Astrocyte of the cerebellum (primary cell): ENCODE results near the gene JAKMIP2.
A peak's percentile ranks its signal among the peaks of the same experiment; 100 is the strongest.
"Not testable (repeated sequence)": the region's sequence is repeated elsewhere in the genome, so short reads cannot be mapped to it uniquely, and the experiment has no call there.

Source experiments
- DNase-seq: peaks from one replicate; pipeline ENCODE4 v3.0.0-alpha.2; 2011; ENCODE audit warnings: low read depth
- H3K4me3 ChIP-seq: 2 replicates; pipeline ENCODE4 v1.5.1; 2011; ENCODE audit warnings: mild to moderate bottlenecking, low read depth, low read length, moderate library complexity
- in situ Hi-C: cut with HindIII; loops from 2 replicates; pipeline ENCODE4 v1.10.0; 2017; ENCODE audit warnings: low sequenced_read_pairs
- TF ChIP-seq, protein P1 (sequence below): IDR thresholded peaks from 2 replicates; pipeline ENCODE4 v1.5.1; 2012; ENCODE audit warnings: low read length, low read depth, moderate library complexity, mild to moderate bottlenecking; ENCODE audit errors: missing control alignments

The JAKMIP2 gene

GRCh38 chr5:147782110-147783028 is at the start of gene JAKMIP2:
Gene JAKMIP2, minus strand, starts transcription at chr5:147782728. Its CDS starts 110,922 bp downstream, at chr5:147671806.
- in situ Hi-C loops = no loop called here
- peak; percentile 85 for DNase-seq
- peak within 1 kb of the TSS; percentile 56 for H3K4me3 ChIP-seq
- TF ChIP-seq, protein P1, sequence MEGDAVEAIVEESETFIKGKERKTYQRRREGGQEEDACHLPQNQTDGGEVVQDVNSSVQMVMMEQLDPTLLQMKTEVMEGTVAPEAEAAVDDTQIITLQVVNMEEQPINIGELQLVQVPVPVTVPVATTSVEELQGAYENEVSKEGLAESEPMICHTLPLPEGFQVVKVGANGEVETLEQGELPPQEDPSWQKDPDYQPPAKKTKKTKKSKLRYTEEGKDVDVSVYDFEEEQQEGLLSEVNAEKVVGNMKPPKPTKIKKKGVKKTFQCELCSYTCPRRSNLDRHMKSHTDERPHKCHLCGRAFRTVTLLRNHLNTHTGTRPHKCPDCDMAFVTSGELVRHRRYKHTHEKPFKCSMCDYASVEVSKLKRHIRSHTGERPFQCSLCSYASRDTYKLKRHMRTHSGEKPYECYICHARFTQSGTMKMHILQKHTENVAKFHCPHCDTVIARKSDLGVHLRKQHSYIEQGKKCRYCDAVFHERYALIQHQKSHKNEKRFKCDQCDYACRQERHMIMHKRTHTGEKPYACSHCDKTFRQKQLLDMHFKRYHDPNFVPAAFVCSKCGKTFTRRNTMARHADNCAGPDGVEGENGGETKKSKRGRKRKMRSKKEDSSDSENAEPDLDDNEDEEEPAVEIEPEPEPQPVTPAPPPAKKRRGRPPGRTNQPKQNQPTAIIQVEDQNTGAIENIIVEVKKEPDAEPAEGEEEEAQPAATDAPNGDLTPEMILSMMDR = no peak

DNA sequence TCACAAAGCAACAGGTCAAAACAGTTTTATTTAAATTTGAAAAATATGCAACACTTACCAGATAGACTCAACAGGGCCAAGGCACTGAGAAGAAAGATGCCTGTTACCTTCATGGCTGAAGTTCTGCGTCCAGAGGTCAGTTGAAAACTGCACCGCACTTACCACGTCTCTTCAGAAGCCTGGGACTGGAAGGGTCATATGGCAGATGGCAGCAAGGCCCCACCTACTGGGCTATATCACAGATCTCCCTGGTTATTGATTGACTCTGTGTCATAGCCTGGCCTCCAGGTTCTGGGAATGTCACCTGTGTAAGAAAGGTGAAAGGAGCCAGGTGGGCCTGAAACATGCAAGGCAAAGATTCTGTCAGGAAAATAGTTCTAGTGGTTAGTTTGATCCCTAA is 48.9 kb upstream of the JAKMIP2 start, which contains the start of gene SPINK1:
TSS of gene SPINK1 (minus strand) at position 207 of the 400 bp plus-strand sequence. CDS start at position 113, 94 bp downstream.
- H3K4me3 ChIP-seq = no peak within 1 kb of the TSS
- TF ChIP-seq, protein P1 = no peak
- no peak for DNase-seq
- in situ Hi-C loops = no loop called here

DNA sequence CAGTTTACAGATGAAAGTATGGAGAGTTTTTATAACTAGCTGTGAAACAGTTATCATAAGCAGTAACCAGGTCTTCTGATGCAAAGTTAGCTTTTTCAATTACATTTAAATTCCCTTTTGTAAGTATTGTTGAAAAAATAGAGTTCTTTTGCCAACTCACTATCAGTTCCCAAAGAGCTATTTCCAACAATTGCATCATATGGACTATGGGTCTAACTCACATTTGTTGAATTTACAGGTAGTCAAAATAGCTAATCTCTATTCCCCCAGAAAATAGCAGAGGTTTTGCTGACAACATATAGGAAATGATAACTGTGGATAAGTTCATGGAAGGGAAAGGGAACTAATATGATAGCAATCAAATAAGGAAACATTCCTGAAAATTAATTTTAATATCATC is 47.5 kb upstream of the JAKMIP2 start:
- in situ Hi-C loops = no loop called here
- TF ChIP-seq, protein P1 = no peak
- DNase-seq = no peak
- no peak overlapping the region for H3K4me3 ChIP-seq

DNA sequence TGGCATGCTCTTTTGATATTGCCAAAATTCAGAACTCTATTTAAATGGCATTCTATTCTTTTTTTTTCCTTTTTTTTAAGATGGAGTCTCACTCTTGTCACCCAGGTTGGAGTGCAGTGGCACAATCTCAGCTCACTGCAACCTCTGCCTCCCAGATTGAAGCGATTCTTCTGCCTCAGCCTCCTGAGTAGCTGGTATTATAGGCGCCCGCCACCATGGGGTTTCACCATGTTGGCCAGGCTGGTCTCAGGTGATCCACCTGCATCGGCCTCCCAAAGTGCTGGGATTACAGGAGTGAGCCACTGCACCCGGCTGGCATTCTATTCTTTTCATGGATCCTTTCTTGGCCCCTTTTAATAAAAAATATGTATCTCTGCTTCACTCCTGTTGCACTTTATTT is 44.5 kb upstream of the JAKMIP2 start:
- DNase-seq, in situ Hi-C loops, H3K4me3 ChIP-seq: not testable (repeated sequence)

- in situ Hi-C loops = no loop called here
- DNase-seq = no peak
- TF ChIP-seq, protein P1 = no peak
- no peak overlapping the region for H3K4me3 ChIP-seq
Observed at GRCh38 chr5:147826361-147826760, 43.8 kb upstream of the JAKMIP2 start.

DNA sequence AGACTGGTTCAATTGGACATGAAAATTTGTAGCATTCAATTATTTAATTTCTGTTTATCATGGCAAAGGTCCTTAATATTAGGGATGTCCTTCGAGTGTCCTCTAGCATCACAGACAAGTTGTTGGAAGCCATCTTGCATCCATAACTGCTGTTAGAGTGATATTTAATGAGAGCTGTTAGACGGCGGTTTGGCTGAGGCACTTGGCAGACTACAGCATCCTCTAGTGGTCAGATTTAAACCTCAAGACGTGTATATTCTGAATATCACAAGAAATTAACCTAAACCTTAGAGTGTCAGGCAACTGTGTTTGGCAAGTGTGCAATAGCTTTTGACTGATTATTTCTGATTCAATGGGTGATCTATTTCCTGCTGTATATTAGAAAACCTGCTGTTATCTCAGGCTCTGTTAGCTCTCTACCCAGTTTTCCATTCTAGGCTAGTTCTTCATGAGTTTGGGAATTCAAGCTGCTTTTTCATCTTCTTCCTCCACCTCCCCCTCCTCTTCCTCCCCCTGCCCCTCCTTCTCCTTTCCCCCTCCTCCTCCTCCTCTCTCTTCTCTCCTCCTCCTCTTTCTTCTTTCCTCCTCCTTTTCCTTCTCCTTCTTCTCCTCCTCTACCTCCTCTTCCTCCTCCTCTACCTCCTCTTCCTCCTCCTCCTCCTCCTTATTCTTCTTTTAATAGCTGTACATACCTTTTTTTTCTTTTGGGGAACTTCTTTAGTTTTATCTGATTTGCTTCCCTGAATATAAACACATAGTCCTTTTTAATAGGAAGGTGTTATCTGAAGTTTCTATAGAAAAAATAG is 40.4 kb upstream of the JAKMIP2 start:
- DNase-seq = peak; percentile 72
- H3K4me3 ChIP-seq = no peak overlapping the region
- in situ Hi-C loops = no loop called here
- TF ChIP-seq, protein P1 = peak; percentile 93

DNA sequence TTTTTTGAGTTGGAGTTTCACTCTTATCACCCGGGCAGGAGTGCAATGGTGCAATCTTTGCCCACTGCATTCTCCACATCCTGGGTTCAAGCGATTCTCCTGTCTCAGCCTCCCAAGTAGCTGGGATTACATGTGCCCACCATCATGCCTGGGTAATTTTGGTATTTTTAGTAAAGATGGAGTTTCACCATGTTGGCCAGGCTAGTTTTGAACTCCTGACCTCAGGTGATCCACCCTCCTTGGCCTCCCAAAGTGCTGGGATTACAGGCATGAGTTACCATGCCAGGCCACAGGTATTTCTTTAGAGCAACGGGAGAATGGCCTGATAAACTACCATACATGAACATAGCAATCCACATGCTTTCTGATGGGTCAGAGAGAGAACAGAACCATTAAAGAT is 39.7 kb upstream of the JAKMIP2 start:
- in situ Hi-C loops, DNase-seq, H3K4me3 ChIP-seq: not testable (repeated sequence)
